T47D (cell line): ENCODE measurements around the gene ITGA4.

Experiments used
- DNase-seq, 2 experiments: peaks; one replicate each; pipeline versions ENCODE4 v3.0.0 to v3.0.0-alpha.2; 2011 to 2012; ENCODE audit warnings: low read depth in 1 of 2, low spot score in 1 of 2
- JUND ChIP-seq: IDR thresholded peaks from 2 replicates; pipeline ENCODE4 v1.6.1; 2012; ENCODE audit warnings: low read depth
- in situ Hi-C: cut with HindIII; loops from 2 replicates; pipeline ENCODE4 v1.10.0; 2016; ENCODE audit warnings: low sequenced_read_pairs, low pct_unique_long_range_greater_than_20kb

The ITGA4 gene

DNA sequence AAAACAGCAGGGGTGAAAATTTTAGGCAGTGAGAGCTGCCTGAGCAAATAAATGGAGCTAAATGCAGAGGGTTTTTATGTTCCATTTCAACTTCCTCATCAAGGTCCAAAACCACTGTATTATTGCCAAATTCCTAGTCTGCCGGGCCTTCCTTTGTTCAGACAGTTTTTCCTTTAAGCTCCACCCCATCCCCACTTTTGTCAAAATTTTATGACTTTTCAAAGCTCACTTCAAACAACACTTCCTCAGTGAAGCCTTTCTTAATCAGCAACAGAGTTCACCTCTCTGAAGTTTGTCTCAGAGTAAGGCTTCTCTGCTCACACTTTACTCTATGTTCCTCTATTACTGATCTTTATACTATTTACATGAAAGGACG is 118.5 kb downstream of the ITGA4 start:
- no peak for TF ChIP-seq JUND
- in situ Hi-C loops: no loop called here
- no peak for DNase-seq

DNA sequence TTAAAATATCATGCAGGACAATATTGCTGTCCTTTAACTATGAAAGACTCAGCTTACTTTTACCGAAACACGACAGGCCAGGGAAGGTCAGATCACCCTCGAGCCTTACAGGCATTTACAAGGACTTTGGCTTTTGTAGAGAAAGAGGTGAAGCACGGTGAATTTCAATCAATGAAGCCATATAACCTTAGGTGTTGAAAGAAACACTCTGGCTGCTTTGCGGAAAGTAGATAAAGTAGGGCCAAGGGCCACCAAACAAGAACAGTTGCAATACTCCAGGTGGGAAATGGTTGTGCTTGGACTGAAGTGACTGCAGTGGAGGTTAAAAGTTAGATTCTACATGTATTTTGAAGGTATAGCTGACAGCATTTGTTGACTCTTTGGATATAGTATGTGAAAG is 119.2 kb downstream of the ITGA4 start:
- no peak for TF ChIP-seq JUND
- DNase-seq: no peak
- in situ Hi-C loops: no loop called here

DNA sequence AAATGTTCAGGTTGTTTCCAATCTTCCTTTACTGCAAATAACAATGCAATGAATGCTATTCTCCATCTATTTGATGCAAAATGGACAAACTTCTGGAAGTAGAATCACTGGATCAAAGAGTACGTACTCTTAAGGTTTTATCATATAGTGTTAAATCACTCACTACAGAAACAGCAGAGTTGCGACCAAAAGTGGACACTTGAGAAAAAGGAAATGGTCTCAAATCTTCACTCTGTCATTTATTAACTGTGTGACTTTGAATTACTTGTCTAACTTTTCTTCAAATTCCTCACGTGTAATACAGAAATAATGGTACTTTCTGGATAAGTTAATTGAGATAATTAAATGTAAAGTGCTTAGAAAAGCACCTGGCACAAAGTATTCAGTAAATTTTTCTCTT is 121.6 kb downstream of the ITGA4 start:
- DNase-seq: no peak
- no peak for TF ChIP-seq JUND
- in situ Hi-C loops: no loop called here

DNA sequence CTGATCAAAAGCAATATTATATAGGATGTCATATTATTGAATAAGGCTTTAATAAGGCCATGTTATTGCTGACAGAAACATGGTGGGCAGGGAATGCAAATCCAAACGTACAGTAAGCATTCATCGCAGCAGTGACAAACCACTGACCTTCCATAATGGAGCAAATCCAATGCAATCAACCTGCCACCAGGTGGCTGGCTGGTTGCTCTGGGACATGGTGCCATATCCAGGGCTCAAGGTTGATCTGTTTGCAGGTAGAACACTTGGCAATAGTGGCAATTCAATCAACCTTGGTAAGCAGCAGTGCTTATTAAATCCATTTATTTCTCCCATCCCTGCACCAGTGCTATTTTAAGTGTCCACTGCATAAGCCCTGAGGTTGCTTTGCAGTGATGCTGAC is 124.3 kb downstream of the ITGA4 start:
- DNase-seq: peak in 1 of 2 experiments; percentile 45
- no peak for TF ChIP-seq JUND
- in situ Hi-C loops: no loop called here

DNA sequence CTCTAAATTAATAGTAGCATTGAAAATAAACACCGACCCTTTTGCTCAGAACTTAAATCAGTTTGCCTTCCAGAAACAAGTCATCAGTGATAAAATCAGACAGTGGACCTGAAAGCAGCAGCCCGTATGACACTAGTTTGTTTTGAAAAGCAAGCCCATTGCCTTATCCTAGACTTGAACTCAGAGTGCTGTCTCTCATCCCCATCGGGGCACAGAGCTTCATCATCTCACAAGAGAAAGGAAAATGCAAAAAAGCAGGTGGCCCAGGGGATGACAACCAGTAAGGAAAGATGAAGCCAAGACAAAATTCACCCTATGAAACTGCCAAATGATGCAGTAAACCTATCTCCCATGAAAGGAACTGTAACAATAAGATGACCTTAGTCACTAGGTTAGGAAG is 128.5 kb downstream of the ITGA4 start:
- no peak for DNase-seq
- in situ Hi-C loops: no loop called here

More for the DNA sequence above, 128.5 kb downstream of the ITGA4 start:
- TF ChIP-seq JUND: no peak
